GM21825 (cell line): ENCODE measurements around the gene BICC1.

Experiments
- ATAC-seq: cut with Tn5 transposase; IDR thresholded peaks from one replicate; pipeline ENCODE4 v1.9.1; 2021; ENCODE audit warnings: mild to moderate bottlenecking, moderate library complexity; ENCODE audit not compliant: unreplicated experiment

The BICC1 gene

GRCh38 chr10:58515291-58515941 is 2.7 kb downstream of the BICC1 start:
- ATAC-seq: no peak

DNA sequence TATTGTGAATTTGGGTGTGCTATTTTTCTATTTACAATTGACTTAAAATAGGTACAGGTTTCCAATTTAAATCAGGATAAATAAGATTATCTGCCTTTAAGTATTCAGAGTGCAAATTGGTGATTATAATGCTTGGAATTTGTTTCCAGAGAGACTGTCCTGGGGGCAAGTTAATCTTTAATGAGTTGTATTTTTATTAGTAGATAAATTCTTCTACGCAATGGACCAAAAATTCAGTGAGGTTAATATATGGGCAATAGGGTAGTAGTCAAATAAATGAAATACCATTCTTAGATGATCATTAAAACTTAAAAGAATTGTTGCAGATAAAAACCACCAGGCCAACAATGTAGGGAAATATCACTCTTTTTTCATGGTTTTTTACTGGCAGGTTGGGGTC is 3.4 kb downstream of the BICC1 start:
- no peak for ATAC-seq

GRCh38 chr10:58516671-58517070 is 4.0 kb downstream of the BICC1 start:
- ATAC-seq: no peak

DNA sequence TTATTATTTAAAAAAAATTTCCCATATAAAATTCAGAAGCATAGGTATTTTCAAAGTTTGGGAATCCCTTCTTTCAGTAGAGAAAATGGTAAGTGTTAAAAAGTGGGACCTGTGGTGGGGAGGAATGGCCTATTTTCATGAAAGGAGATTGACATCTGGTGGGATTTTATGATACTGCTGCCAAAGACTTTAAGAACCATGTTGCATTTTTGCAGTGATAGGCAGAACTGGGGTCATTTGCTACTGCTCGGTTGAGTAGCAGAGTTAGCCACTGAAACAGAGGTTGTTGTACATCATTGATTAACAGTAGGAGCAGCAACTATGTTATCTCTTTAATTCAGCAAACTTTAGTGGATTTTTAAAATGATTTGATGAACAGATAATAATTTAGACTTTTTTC is 4.4 kb downstream of the BICC1 start:
- ATAC-seq: no peak

- no peak for ATAC-seq
Measured at GRCh38 chr10:58517491-58518355, 5.1 kb downstream of the BICC1 start.

DNA sequence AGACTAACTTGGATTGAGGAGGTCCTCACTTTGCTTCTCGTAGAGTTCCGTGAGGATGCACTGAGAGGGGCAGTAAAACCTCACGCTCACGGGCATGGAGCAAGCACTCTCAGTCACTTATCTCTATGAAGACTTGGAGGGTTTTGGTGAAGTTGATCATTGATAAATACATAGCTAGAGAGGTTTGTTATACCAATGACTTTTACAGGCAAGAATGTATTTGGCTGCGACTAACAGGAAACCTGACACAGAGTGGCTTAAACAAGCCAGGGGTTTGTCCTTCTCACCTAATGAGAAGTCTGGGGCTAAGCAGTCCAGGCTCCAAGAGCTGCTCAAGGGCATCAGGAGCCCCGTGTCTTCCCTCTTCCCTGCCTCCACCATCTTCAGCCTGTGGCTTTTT is 6.1 kb downstream of the BICC1 start:
- no peak for ATAC-seq

DNA sequence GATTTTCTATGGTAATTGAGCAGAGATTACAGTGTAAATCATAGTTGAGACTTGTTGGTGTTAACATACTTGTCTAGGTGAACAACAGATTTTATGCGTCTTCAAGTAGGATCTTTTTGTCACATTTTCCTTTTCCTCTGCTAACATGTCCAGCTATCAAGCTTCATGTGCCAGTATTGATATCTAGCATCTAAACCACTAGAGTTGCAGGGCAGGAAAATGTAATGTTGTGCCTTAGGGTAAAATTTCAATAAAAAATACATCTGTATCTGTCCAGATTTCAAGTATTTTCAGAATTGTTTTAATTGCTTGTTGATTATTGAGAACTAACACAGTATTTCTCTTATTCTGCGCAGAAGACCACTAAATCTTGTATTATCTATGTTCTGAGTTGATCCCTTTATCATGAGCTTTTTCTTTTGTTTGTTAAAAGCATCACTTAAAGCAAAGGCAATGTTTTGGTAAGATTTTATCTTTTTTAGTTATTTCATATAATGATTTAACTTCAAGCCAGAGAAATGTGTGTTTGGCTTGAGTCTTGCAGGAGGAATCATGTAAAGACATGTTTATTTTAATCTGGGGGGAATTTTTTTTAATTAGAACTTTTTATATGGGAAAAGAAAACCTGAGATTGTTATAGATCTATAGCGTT is 16.5 kb downstream of the BICC1 start:
- ATAC-seq: no peak

DNA sequence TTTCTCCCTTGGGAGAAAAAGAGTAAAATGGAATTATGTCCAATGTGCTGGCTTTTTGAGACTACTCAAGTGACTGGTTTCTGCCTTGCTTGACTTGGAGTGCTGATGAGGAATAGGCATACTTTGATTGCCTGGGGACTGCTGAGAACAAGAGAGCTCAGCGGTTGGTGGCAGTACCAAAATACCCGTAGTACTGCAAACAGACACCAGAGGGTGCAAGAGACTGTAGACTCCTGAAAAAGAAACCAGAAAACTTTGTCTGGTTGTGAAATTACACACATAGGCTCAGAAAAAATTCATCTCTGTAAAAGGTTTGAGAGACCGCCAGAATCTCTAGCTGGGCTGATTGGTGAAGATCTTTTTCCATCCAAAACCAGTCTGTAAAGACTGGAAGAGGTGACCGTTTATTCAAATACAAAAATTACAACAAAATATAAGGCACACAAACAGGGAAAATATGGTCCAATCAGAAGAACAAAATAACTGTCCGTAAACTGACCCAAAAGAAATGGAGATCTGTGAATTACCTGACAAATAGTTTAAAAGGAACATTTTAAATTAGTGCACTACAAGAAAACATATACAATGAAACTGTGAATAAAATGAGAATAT is 18.5 kb downstream of the BICC1 start:
- ATAC-seq: peak; percentile 94

GRCh38 chr10:58535311-58535710 is 22.6 kb downstream of the BICC1 start:
- no peak for ATAC-seq

GRCh38 chr10:58543141-58543540 is 30.5 kb downstream of the BICC1 start:
- ATAC-seq: no peak

- ATAC-seq: no peak
Measured at GRCh38 chr10:58544135-58544534, 31.5 kb downstream of the BICC1 start.

DNA sequence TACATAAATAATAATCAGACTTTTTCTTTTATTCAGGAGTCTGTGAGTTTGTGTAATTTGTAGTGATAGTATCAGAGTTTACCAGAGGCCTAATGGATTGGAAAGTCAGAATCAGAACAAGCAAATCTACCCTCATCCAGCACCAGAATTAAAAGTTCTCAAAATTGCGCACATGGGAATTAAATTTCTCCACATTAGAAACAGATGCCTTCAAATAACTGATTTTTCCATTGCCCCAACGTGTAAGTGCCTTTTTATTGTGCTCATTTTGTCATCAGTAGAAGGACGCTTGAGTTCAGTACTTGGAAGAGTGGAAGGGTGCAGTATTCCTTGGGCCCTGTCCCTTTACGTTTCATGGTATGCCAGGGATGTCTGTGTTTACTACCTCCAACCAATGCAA is 32.8 kb downstream of the BICC1 start:
- ATAC-seq: no peak

DNA sequence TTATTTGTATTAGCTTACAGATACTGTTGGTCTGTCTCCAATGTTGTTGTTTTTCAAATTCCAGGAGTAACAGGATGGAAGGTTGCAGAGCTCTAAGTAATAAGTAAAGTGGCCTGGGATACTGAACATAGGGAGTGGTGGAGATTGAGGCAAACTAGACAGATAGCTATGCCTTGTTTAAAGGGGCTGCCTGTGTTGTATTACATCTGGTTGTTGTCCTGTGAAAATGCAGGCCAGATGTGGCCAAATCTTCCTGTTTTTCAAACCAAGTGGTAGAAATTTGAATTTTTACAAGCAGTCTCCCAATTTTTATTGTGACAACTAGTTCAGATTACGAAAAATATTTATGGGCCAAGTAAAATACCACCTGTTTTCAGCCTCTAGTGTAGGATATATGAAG is 33.5 kb downstream of the BICC1 start:
- no peak for ATAC-seq

DNA sequence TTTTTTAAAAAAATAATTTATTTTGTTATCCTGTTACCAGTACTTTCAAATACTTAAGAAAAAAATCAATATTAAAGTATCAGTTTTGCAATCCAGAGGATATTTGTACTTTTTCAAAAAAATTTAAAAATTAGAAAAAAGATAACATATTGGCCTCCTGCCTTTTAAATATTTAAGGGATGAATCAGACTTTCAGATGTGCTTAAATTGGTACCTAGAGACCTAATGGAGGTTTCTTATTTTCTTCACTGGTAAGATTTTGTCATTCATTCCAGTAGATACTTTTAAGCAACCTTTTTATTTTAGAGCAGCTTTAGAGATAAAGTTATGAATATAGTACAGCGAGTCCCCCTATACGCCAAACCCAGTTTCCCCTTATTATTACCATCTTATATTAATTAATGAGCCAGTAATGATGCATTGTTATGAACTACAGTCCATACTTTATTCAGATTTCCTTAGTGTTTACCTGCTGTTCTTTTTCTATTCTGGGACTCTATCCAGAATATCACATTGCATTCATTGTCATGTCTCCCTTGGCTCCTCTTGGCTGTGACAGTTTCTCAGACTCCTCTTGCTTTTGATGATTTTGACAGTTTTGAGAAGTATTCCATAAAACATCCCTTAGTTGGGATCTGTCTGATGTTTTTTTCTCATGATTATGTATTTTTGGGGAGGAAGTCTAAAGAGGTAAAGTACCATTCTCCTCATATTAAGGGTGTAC is 34.2 kb downstream of the BICC1 start:
- no peak for ATAC-seq

- no peak for ATAC-seq
Measured at GRCh38 chr10:58547963-58548362, 35.3 kb downstream of the BICC1 start.

DNA sequence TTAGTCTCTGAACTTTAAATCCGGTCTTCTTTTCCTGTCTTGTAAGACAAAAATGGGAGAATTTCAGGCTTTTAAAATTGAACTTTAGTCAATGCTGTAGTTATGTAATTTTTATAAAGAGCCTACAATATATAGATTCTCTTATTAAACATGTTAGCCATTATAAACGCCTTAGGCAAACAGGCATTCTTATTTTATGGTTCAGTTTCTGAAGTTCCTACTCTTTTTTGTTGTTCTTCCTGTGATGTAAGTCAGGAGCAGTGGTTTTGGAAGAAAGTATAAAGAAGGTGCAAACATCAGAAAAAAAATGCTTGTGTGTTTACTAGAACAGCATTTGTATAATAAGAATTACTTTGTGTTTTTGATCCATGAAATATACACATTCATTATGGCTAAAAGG is 41.6 kb downstream of the BICC1 start:
- ATAC-seq: no peak

DNA sequence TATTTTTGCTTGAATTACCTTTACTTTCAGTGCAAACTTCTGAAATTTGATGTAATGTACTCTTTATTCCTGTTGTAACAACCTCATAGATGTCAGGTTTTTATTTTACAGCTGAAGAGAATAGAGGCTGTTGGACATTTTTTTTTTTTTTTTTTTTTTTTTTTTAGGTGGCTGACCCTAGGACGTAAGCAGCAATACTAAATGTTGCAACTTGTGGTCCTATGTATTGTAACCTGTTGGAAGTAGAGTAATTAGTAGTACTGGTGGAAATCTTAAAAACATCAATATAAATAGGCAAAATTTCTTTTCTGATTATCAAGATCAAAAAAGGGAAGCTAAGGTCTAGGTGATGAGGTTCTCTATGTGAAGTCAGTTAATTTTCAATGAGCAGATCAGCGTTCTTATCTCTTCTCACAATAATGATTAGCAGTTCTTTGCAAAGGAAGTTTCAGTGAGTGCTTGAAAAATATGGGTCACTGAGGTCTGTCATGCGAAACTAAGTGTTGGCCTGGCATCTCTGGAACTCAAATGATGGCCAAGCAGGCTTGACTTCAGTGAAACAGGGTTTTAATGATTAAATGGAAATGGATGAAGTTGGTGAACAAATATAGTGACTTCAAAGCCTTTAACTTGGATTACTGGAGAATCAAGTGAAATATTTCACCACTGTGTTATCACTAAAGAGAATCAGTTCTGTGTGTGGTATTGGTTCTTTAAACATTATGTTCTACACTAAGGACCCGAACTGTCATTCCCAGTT is 42.7 kb downstream of the BICC1 start:
- ATAC-seq: no peak

GRCh38 chr10:58555930-58556311 is 43.2 kb downstream of the BICC1 start:
- ATAC-seq: no peak

- no peak for ATAC-seq
Measured at GRCh38 chr10:58556516-58557165, 44.0 kb downstream of the BICC1 start.

DNA sequence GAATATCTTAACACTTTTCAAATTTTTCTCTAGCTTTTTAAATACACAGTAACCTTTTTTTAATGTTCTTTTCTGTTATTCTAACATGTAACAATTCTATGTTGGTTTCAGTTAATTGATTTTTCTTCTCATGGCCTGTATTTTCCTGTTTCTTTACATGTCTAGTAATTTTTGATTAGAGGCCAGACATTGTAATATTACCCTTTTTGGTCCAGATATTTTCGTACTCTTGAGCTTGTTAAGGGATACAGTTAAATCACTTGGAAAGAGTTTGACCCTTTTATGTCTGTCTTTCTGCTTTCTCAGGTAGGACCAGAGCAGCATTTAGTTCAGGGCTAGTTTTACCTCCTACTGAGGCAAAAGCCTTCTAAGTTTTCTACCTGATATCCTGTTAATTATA is 45.0 kb downstream of the BICC1 start:
- ATAC-seq: no peak
